Measurements from ENCODE around the gene DRC7. TPM values are rescaled to one million over a fixed set of nuclear protein-coding genes. Genes with fewer than 3 reads are reported as not detected.

Gene DRC7, protein sequence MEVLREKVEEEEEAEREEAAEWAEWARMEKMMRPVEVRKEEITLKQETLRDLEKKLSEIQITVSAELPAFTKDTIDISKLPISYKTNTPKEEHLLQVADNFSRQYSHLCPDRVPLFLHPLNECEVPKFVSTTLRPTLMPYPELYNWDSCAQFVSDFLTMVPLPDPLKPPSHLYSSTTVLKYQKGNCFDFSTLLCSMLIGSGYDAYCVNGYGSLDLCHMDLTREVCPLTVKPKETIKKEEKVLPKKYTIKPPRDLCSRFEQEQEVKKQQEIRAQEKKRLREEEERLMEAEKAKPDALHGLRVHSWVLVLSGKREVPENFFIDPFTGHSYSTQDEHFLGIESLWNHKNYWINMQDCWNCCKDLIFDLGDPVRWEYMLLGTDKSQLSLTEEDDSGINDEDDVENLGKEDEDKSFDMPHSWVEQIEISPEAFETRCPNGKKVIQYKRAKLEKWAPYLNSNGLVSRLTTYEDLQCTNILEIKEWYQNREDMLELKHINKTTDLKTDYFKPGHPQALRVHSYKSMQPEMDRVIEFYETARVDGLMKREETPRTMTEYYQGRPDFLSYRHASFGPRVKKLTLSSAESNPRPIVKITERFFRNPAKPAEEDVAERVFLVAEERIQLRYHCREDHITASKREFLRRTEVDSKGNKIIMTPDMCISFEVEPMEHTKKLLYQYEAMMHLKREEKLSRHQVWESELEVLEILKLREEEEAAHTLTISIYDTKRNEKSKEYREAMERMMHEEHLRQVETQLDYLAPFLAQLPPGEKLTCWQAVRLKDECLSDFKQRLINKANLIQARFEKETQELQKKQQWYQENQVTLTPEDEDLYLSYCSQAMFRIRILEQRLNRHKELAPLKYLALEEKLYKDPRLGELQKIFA
- total RNA-seq = not detected in 2 replicates

DNA sequence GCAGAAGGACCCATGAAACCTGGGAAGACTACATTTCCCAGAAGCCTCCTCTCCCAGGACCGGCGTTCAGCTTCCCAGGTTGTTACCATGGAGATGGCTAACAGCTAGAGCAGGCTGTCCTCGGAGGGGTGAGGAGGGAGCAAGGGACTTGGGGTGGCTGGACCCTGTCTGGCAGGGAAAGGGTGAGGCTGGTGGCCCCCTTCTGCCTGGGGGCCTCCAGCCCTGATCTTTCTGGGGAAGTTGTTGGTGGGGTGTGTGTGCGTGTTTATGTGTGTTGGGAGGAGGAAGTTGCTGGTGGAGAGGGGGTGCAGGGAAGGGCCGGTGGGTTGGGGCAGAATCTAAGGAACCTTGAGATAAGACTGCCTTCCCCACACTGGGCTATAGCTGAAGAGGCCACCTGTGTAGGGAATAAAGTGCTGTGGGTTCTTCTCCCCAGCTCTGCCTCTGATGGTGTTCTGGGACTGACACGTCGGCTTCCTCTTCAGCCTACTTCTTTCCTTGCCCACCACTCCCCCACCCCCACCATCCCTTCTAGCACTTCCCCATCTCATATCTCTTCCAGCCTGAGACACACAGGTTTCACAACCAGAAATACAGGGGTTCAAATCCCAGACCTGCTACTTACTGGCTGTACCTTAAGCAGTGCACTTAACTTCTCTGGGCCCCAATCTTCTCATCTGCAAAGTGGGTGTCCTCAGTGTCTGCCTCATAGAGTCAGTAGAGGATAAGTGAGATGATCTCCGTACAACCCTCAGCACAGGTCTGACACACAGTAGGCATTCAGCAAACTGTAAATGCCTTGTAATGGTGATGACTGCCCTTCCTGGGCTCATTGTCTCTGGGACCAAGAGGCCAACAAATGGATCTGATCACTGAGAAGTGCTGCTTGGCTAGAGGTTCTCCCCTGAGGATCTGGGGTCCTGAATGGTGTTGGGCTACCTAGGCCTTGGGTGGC lies at the start of gene DRC7:
Gene DRC7 (plus strand): TSS at position 82 of the 955 bp plus-strand sequence. CDS start 3,144 bp downstream, outside the sequence.

DNA sequence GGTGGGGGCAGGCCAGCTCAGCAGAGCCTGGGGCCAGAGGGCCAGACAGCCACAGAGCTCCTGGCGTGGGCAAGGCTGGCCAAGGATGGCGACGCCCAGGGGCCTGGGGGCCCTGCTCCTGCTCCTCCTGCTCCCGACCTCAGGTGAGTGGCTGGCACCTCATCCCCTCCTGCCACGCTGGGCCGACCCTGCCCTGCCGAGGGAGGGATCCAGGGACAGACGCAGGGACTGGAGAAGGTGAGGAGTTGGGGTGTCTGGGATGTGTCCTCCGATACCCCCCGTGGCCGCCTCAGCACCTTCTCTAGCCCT lies 26.4 kb upstream of the DRC7 start, which contains the start of gene ADGRG3:
Gene ADGRG3 (plus strand): TSS at position 44 of the 309 bp plus-strand sequence. CDS start 42 bp downstream, at position 86.

DNA sequence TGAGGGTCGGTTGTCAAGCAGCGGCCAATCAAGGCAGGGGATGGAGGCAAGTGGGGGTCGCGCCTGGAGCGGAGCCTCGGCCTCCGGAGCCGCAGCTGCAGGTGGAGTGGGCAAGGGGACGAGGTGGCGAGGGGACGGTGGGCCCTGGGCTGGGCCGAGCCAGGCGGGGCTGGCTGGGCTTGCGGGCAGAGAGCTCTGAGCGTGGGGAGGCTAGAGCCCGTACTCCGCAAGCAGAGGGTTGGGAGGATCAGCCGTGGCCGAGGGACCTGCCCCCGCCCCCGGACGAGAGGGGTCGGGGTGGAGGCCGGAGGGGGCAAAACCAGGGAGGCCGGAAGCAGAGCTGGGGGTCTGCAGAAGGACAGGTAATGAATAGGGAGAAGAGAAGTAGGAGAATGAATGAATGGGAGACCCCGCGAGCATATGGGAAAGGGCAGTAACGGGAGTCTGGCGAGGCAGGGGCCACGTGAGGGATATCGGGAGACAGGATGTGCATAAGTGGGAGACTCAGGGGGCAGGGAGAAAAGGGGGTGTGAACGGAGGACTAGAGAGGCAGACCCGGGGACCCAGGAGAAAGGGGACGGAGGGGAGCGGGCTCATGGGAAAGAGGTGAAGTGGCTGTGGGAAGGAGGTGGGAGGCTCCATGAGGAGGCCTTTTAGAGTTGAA lies 41.3 kb downstream of the DRC7 start, which contains the start of gene KATNB1:
Gene KATNB1 (plus strand): TSS at position 16 of the 664 bp plus-strand sequence. CDS start 1,474 bp downstream, outside the sequence.

Other genes with a start within 250 kb of the DRC7 start
- 43.6 and 45.6 TPM in 2 replicates for gene CIAPIN1, start 247.4 kb upstream of the DRC7 start, total RNA-seq
- gene COQ9, start 247.3 kb upstream of the DRC7 start, total RNA-seq = 42.1 and 45.6 TPM in 2 replicates
- 95.4 and 107 TPM in 2 replicates for gene POLR2C, start 232.1 kb upstream of the DRC7 start, total RNA-seq
- 41.1 and 42.9 TPM in 2 replicates for gene DOK4, start 208.3 kb upstream of the DRC7 start, total RNA-seq
- 11.9 and 12.4 TPM in 2 replicates for gene CCDC102A, start 158.2 kb upstream of the DRC7 start, total RNA-seq
- gene ADGRG5, start 152.2 kb upstream of the DRC7 start, total RNA-seq = not detected in 2 replicates
- gene ADGRG1, start 66.2 kb upstream of the DRC7 start, total RNA-seq = 5.2 and 9.0 TPM in 2 replicates
- gene ADGRG3, start 26.5 kb upstream of the DRC7 start, total RNA-seq = not detected in 2 replicates
- 19.6 and 25.0 TPM in 2 replicates for gene KATNB1, start 41.0 kb downstream of the DRC7 start, total RNA-seq
- gene KIFC3, start 107.7 kb downstream of the DRC7 start, total RNA-seq = 52.8 and 62.6 TPM in 2 replicates